Measurements from ENCODE around the gene NIBAN1.
"Not testable (repeated sequence)": the region's sequence is repeated elsewhere in the genome, so short reads cannot be mapped to it uniquely, and the experiment has no call there.

Gene NIBAN1

GRCh38 chr1:184958554-184959353, 15.6 kb downstream of the NIBAN1 start:
- peaks cover 2% of the 10 kb centered on the region for H3K27me3 Mint-ChIP-seq (ENCODE audit: low read depth, poor library complexity)
- peaks cover 9% of the 10 kb centered on the region for H3K4me1 Mint-ChIP-seq
- no peak overlapping the region for H3K27ac Mint-ChIP-seq
- peaks cover 3% of the 10 kb centered on the region for H3K9me3 Mint-ChIP-seq
- no peak for TF ChIP-seq CTCF (IDR thresholded peaks at IDR 0.05)
- no peaks in the 10 kb centered on the region for H3K36me3 Mint-ChIP-seq (ENCODE audit: low read depth)
- no peak overlapping the region for H3K4me3 Mint-ChIP-seq
- no peak for DNase-seq

GRCh38 chr1:184957901-184958300, 16.4 kb downstream of the NIBAN1 start:
- H3K4me1 Mint-ChIP-seq: peaks cover 13% of the 10 kb centered on the region
- H3K27ac Mint-ChIP-seq; H3K4me3 Mint-ChIP-seq; H3K9me3 Mint-ChIP-seq; H3K27me3 Mint-ChIP-seq (ENCODE audit: low read depth, poor library complexity); DNase-seq; H3K36me3 Mint-ChIP-seq (ENCODE audit: low read depth): not testable (repeated sequence)

GRCh38 chr1:184956999-184957700, 17.2 kb downstream of the NIBAN1 start:
- Mint-ChIP-seq H3K27ac (no peak overlapping the region), H3K36me3 (ENCODE audit: low read depth) (no peaks in the 10 kb centered on the region), H3K9me3 (peaks cover 3% of the 10 kb centered on the region), H3K4me3 (no peak overlapping the region), H3K4me1 (peaks cover 13% of the 10 kb centered on the region), H3K27me3 (ENCODE audit: low read depth, poor library complexity) (peaks cover 8% of the 10 kb centered on the region)
- no peak for DNase-seq
- TF ChIP-seq CTCF (IDR thresholded peaks at IDR 0.05): no peak

- Mint-ChIP-seq H3K9me3 (no peaks in the 10 kb centered on the region), H3K4me3 (no peak overlapping the region), H3K36me3 (ENCODE audit: low read depth) (no peaks in the 10 kb centered on the region), H3K27me3 (ENCODE audit: low read depth, poor library complexity) (peaks cover 8% of the 10 kb centered on the region), H3K4me1 (peaks cover 13% of the 10 kb centered on the region), H3K27ac (no peak overlapping the region)
- no peak for TF ChIP-seq CTCF (IDR thresholded peaks at IDR 0.05)
- no peak for DNase-seq
These were observed 19.9 kb downstream of the NIBAN1 start for GRCh38 chr1:184954232-184954995.

GRCh38 chr1:184953600-184954219, 20.6 kb downstream of the NIBAN1 start:
- no peak overlapping the region for H3K4me3 Mint-ChIP-seq
- no peaks in the 10 kb centered on the region for H3K36me3 Mint-ChIP-seq (ENCODE audit: low read depth)
- no peak for DNase-seq
- H3K27ac Mint-ChIP-seq: no peak overlapping the region
- no peaks in the 10 kb centered on the region for H3K9me3 Mint-ChIP-seq
- TF ChIP-seq CTCF (IDR thresholded peaks at IDR 0.05): no peak
- peaks cover 13% of the 10 kb centered on the region for H3K4me1 Mint-ChIP-seq
- peaks cover 11% of the 10 kb centered on the region for H3K27me3 Mint-ChIP-seq (ENCODE audit: low read depth, poor library complexity)

GRCh38 chr1:184952428-184952827, 21.9 kb downstream of the NIBAN1 start:
- no peaks in the 10 kb centered on the region for H3K36me3 Mint-ChIP-seq (ENCODE audit: low read depth)
- peaks cover 9% of the 10 kb centered on the region for H3K27me3 Mint-ChIP-seq (ENCODE audit: low read depth, poor library complexity)
- H3K4me3 Mint-ChIP-seq: no peak overlapping the region
- TF ChIP-seq CTCF (IDR thresholded peaks at IDR 0.05): no peak
- peaks cover 13% of the 10 kb centered on the region for H3K4me1 Mint-ChIP-seq
- H3K27ac Mint-ChIP-seq: no peak overlapping the region
- DNase-seq: no peak
- H3K9me3 Mint-ChIP-seq: no peaks in the 10 kb centered on the region

Measured in nephron progenitor cell (in vitro differentiated cells).